Cerebellar nuclear complex (tissue), 1 donor: ENCODE data around the gene TSPAN1.

Experiments
- DNase-seq, 2 experiments: peaks; one replicate each; lab custom pipeline; 2025; lab: John Stamatoyannopoulos, UW

The TSPAN1 gene

DNA sequence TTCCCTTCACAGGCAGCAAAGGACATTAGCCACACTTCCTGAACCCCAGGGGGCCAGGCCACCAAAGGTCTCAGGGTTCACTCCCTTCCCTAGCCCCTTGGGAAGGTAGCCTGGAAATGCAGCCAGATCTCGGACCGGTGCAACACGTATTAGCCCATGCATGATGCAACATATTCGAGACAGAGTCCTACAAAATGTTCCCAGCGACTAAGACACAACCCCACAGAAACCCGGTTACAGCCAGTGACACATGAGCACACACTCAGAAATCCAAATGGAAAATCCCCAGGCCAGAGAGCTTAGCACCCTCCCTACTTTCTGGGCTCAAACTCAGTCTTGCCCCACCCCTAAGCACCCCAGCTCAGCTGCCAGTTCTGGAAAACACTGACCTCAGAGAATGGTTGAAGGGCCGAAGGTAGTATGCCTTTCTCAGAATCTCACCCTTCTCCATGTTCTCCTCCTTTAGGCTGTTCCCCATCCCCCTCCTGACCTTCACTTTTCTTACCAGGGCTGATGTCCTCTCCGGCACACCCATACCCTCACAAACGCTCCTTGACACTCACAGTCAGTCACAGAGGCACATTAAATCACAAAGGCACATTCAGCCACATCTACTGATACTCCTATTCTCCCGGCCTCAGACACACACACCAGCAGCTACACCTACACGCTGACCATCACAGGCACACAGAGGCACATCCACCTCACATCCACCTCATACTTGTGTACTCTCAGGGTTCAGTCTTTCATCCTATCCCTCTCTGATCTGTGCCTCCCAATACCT, at the start of gene TSPAN1:
TSPAN1 (plus strand) TSS at position 640 of the 784 bp plus-strand sequence. CDS start 6,021 bp downstream, outside the sequence.
- DNase-seq, result peak; percentile 90 to 98

DNA sequence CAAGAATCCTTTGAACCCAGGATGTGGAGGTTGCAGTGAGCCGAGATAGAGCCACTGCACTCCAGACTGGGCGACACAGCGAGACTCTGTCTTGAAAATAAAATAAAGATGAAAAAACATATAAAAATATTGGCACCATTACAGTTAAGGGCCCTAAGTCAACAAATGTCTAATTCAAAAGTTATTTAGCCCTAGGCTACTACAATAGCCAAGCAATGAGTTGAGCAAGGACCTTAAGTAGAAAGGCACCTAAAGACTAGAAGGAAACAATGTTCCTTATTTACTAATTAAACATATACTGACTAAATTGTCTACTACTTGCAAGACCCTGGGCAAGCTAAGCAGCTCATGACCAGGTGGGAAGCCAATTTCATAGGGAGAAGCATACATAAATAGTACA, 46.5 kb upstream of the TSPAN1 start:
- no peak for DNase-seq

GRCh38 chr1:46130121-46130520, 44.8 kb upstream of the TSPAN1 start:
- no peak for DNase-seq

GRCh38 chr1:46130606-46131005, 44.3 kb upstream of the TSPAN1 start:
- DNase-seq, result peak in 1 of 2 experiments; percentile 48

DNA sequence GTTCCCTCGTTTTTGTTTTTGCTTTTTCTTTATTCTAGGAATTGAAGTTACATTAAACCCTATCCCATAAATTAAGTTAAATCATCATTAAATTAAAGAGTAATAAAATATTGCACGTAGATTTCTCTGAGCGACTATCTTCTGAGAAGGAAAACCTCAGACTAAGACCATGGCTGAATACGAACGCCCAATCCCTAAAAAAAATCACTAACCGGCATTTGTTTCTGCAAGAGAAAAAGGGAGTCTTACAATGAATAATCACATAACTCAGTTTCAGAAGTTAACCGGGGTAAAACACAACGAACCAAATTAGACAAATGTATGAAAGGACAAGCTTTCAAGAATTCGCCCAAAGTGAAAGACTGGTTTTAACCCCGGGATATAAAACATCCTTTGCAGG, 43.8 kb upstream of the TSPAN1 start:
- DNase-seq, result no peak

- DNase-seq, result no peak
These were observed 43.0 kb upstream of the TSPAN1 start for GRCh38 chr1:46131712-46132528.

GRCh38 chr1:46132529-46133180, 42.2 kb upstream of the TSPAN1 start, which contains the start of gene PIK3R3:
TSS of gene PIK3R3 (minus strand) at chr1:46132629. CDS start at chr1:46131952, 677 bp downstream.
- peak; percentile 99 to 100 for DNase-seq

DNA sequence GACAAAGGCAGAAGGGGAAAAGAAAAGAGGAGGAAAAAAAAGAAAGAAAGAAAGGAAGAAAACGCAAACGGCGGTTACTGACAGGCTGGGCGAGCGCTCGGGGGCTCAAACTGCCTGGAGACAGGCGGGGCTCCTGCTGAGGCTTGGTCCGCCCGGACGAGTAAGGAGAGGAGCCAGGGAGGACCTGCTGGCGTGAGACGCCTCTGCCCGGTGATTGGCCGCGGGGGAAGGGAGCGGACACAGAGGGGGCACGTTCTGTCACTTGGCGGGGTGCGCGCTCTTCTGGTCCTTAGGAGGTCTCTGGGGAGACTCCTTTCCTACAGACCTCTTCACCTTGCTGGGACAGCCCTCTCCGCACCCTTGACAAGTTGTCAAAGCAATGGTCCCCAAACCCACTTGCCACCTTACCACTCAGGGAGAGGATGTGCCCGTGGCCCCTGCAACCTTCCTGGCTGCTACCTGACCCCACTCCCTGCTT, 41.7 kb upstream of the TSPAN1 start:
- DNase-seq, result peak in 1 of 2 experiments; percentile 98

GRCh38 chr1:46133781-46134350, 41.0 kb upstream of the TSPAN1 start:
- no peak for DNase-seq

GRCh38 chr1:46134660-46135331, 40.1 kb upstream of the TSPAN1 start:
- peak in 1 of 2 experiments; percentile 87 for DNase-seq

DNA sequence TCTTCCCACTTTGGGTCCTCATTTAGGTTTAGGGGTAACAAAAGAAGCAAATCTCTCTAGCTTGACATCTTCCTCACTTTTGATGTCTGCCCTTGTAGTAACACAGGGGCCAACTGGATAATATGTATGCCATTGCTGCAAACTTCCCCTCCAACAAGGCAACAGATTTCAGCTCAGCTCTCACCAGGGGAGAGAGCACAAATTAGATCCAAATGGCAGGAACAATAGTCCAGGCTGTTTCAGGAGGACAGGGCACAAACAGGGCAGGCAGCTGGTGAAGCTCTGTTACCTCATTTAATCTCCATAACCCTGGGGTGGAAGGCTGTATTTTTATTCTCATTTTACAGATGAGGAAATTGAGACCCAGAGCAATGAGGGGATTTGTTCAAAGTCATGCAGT, 38.2 kb upstream of the TSPAN1 start:
- DNase-seq, result peak; percentile 88 to 98

DNA sequence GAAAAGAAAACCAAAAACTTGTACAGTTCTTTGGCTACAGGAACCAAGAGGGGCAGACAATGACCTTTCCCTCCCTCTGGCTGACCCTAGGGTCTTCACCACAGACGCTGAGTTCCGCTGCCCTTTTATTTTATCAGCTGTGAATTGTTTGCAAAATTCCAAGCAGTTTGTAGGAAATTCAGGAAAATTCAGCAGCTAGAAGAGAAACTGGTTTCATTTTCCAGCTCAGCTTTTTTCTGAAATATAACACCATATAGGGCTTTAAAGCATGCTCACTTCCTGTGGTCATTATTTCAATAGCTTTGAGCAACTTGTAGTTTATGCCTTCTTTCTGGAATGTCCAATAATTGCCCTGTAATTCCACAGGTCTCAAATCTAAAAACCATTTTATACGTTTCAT, 37.0 kb upstream of the TSPAN1 start:
- DNase-seq, result no peak

DNA sequence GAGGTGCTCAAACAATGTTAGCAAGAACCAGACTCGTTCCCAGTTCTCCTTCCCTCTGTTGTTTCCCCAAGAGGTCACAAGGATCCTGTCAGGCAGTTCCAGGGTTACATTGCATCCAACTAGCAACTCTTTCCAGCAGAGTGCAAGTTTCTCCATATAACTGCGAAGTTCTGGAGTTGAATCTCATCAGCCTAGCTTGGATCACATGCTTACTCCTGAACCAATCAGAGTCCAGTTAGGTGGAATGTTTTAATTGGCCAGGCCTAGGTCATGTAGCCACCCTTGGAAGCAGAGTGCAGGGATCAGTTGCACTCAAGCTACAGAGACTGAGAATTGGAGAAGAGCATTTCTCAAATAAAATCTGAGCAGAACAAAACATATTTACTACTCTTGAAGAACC, 26.6 kb upstream of the TSPAN1 start:
- DNase-seq, result no peak

DNA sequence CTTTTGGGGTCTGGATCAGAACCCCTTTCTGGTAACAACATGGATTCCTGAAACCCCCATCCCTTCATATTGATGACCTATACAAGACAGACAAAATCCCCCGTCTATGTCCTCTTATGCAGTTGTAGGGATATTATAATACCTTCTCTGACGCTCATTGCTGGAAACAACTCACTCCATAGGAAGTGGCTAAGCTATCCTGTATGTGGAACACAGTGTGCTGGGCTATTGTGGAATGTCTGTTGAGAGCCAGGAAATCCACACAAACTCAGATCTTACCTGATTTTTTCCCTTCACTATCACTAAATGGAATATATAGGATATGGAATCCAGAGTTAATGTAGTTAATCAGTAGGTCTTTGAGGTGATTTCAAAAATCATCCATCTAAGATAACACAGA, 24.8 kb upstream of the TSPAN1 start:
- DNase-seq, result no peak

GRCh38 chr1:46152016-46152415, 22.9 kb upstream of the TSPAN1 start:
- no peak for DNase-seq

DNA sequence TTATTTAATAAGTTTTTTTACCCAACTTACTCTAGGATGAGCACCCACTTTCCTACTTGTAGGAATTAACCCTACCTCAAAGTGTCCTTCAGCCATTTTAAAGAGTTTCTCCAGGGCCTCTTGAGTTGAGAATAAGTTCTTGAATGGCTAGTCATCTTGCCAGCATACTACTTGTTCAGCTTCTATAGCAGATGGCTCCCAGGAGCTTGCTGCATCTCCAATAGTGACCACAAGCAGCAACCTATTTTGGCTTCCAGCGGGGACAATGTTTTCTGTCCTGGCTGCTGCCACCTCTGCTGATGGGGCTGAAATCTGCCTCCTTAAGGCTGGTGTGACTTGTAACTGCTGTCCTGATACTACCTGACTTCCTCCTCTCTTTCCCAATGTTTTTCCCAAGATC, 21.7 kb upstream of the TSPAN1 start:
- no peak for DNase-seq

- DNase-seq, result no peak
These were observed 21.2 kb upstream of the TSPAN1 start for GRCh38 chr1:46153732-46154131.

GRCh38 chr1:46157916-46158311, 17.0 kb upstream of the TSPAN1 start:
- no peak for DNase-seq

- no peak for DNase-seq
These were observed 16.3 kb upstream of the TSPAN1 start for GRCh38 chr1:46158312-46159281.

GRCh38 chr1:46159516-46159915, 15.4 kb upstream of the TSPAN1 start:
- DNase-seq, result no peak
